ENCODE measurements around the gene PLPP4. TPM values are rescaled to one million over a fixed set of nuclear protein-coding genes. Genes with fewer than 3 reads are reported as not detected.

PLPP4 gene
- total RNA-seq, 4 donors from 2014 or later = 0.60 TPM; not detected in 3

GRCh38 chr10:120610791-120611190 is 153.8 kb downstream of the PLPP4 start:
- no peaks in the 10 kb centered on the region for H3K27me3 ChIP-seq
- no peak overlapping the region for H3K4me3 ChIP-seq
- no peak overlapping the region for H3K27ac ChIP-seq
- no peak for TF ChIP-seq POLR2A (IDR thresholded peaks at IDR 0.05)
- no peak for TF ChIP-seq EP300 (IDR thresholded peaks at IDR 0.05)
- no peak for TF ChIP-seq CTCF (IDR thresholded peaks at IDR 0.05)
- TF ChIP-seq POLR2AphosphoS5 (IDR thresholded peaks at IDR 0.05) = no peak
- H3K9me3 ChIP-seq = no peaks in the 10 kb centered on the region
- DNase-seq (ENCODE audit: low spot score in 2 of 2) = no peak
- no peaks in the 10 kb centered on the region for H3K36me3 ChIP-seq
- H3K4me1 ChIP-seq = no peaks in the 10 kb centered on the region

- Histone ChIP-seq H3K9me3 (no peaks in the 10 kb centered on the region), H3K4me3 (no peak overlapping the region), H3K27ac (no peak overlapping the region), H3K36me3 (no peaks in the 10 kb centered on the region), H3K4me1 (no peaks in the 10 kb centered on the region), H3K27me3 (no peaks in the 10 kb centered on the region)
- no peak for DNase-seq (ENCODE audit: low spot score in 2 of 2)
- WGBS = 61% methylated on average over 2 of the region's 2 CpGs
- TF ChIP-seq POLR2AphosphoS5 (IDR thresholded peaks at IDR 0.05) = no peak
- TF ChIP-seq EP300 (IDR thresholded peaks at IDR 0.05) = no peak
- no peak for TF ChIP-seq POLR2A (IDR thresholded peaks at IDR 0.05)
- no peak for TF ChIP-seq CTCF (IDR thresholded peaks at IDR 0.05)
These were observed 155.7 kb downstream of the PLPP4 start for GRCh38 chr10:120612756-120613155.

- Histone ChIP-seq H3K4me3 (no peak overlapping the region), H3K9me3 (no peaks in the 10 kb centered on the region), H3K4me1 (no peaks in the 10 kb centered on the region), H3K36me3 (no peaks in the 10 kb centered on the region), H3K27me3 (no peaks in the 10 kb centered on the region), H3K27ac (no peak overlapping the region)
- TF ChIP-seq POLR2A (IDR thresholded peaks at IDR 0.05) = no peak
- no peak for TF ChIP-seq EP300 (IDR thresholded peaks at IDR 0.05)
- no peak for TF ChIP-seq POLR2AphosphoS5 (IDR thresholded peaks at IDR 0.05)
- no peak for TF ChIP-seq CTCF (IDR thresholded peaks at IDR 0.05)
- no peak for DNase-seq (ENCODE audit: low spot score in 2 of 2)
- WGBS = 52% methylated on average over 3 of the region's 3 CpGs
These were observed 156.2 kb downstream of the PLPP4 start for GRCh38 chr10:120613180-120613579.

GRCh38 chr10:120614680-120615079 is 157.7 kb downstream of the PLPP4 start:
- Histone ChIP-seq H3K4me1 (no peaks in the 10 kb centered on the region), H3K36me3 (no peaks in the 10 kb centered on the region), H3K27ac (no peak overlapping the region), H3K4me3 (no peak overlapping the region), H3K9me3 (no peaks in the 10 kb centered on the region), H3K27me3 (no peaks in the 10 kb centered on the region)
- TF ChIP-seq EP300 (IDR thresholded peaks at IDR 0.05) (no peak), CTCF (IDR thresholded peaks at IDR 0.05) (no peak), POLR2AphosphoS5 (IDR thresholded peaks at IDR 0.05) (no peak), POLR2A (IDR thresholded peaks at IDR 0.05) (no peak)
- no peak for DNase-seq (ENCODE audit: low spot score in 2 of 2)

- 58% methylated on average over 3 of the region's 3 CpGs for WGBS
- TF ChIP-seq POLR2A (IDR thresholded peaks at IDR 0.05) (no peak), EP300 (IDR thresholded peaks at IDR 0.05) (no peak), POLR2AphosphoS5 (IDR thresholded peaks at IDR 0.05) (no peak), CTCF (IDR thresholded peaks at IDR 0.05) (no peak)
These were observed 159.4 kb downstream of the PLPP4 start for GRCh38 chr10:120616311-120616911.

More at GRCh38 chr10:120616311-120616911, 159.4 kb downstream of the PLPP4 start:
- H3K27me3 ChIP-seq = no peaks in the 10 kb centered on the region
- no peak for DNase-seq (ENCODE audit: low spot score in 2 of 2)
- no peaks in the 10 kb centered on the region for H3K9me3 ChIP-seq
- H3K4me3 ChIP-seq = no peak overlapping the region
- no peaks in the 10 kb centered on the region for H3K36me3 ChIP-seq
- no peak overlapping the region for H3K27ac ChIP-seq
- no peaks in the 10 kb centered on the region for H3K4me1 ChIP-seq

All from suprapubic skin (tissue), 4 donors.